PC-9 (cell line): ENCODE results near the gene EHD4.

Source experiments
- CTCF ChIP-seq: fragments of 200-600 bp; sonication (generic); conservative IDR thresholded peaks from 2 replicates; pipeline ENCODE4 v1.6.1; 2017; ENCODE audit warnings: mixed run types, antibody characterized with exemption, mild to moderate bottlenecking, moderate library complexity
- EZH2 ChIP-seq: fragments of 200-600 bp; sonication (generic); IDR thresholded peaks from 2 replicates; pipeline ENCODE4 v1.8.0; 2017; ENCODE audit warnings: antibody characterized with exemption, low read depth

GRCh38 chr15:41941644-41942415, 30.5 kb downstream of the EHD4 start:
- TF ChIP-seq CTCF (no peak), EZH2 (no peak)
